GM19193 (cell line): ENCODE measurements around the gene MAPT.

Experiments used
- POLR2A ChIP-seq: IDR thresholded peaks from 4 replicates; pipeline ENCODE4 v1.6.1; 2011; ENCODE audit not compliant: insufficient read depth, insufficient read length; ENCODE audit errors: extremely low read depth

Gene MAPT

DNA sequence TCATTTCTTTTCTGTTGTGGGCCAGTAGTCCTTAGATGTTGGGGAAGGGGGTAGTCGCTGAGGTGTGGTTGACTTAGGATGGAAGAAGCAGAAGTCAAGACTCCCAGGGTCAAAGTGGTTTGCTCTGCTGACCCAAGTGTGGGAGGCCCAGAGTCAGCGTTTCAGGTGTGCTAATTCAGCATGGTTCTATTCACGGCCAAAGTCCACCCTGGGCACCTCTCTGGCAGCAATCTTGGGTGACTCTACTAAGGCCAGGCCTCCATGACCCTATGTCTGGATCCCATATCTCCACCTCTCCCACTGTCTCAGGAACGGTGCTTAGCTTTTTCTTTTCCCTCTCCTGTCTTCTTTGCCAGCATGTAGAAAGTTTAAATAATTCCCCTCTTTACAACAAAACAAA lies 32.9 kb downstream of the MAPT start:
- no peak for TF ChIP-seq POLR2A

DNA sequence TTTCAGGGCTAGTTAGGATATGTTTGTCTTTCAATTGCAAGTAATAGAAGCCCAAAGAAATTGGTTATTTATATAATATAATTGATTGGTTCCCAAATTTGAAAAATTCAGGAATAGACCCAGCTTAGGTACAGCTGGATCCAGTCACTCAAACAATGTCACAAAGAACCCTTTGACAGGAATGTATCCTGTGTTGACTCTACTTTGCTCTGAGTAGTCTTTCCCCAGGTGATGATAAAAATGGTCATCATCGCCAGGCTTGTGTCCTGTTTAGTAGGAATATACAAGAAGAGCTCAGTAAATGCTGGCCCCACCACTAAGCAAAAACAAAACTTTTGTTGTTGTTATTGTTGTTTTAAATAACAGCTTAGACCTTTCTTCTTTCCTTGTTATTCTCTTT lies 35.0 kb downstream of the MAPT start:
- TF ChIP-seq POLR2A: no peak

DNA sequence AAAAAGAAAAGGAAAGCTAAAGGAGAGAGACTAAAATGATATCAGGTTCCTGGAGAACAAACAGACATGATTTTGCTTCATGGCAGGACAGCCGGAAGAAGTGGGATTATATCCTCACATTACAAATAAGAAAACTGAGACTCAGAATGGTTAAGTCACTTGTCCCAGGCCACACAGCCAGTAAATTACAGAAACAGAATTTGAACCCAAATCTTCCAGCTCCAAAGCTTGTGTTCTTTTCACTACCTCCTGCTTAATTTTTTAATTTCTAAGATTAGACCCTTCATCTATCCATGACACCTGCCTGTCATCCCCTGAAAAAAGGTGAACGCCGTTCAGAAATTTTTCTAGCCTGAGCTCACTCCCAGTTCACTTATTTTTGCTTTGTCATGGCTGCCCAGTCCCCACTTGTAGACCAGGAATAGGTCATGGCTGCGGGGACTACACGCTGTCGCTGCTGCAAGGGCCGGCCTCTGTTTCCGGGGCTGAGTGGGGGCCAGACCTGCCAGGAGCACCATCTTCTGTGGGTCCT lies 36.1 kb downstream of the MAPT start:
- TF ChIP-seq POLR2A: no peak

DNA sequence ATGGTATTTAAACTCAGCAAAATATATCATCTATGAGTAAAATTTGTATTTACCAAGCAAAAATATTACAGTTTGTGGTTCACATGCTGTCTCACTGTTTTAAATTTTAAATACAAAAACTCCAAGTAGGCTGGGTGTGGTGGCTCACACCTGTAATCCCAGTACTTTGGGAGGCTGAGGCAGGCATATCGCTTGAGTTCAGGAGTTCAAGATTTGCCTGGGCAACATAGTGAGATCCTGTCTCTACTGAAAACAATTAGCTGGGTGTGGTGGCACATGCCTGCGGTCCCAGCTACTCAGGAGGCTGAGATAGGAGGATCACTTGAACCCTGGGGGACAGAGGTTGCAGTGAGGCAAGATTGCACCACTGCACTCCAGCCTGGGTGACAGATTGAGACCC lies 37.3 kb downstream of the MAPT start:
- no peak for TF ChIP-seq POLR2A

DNA sequence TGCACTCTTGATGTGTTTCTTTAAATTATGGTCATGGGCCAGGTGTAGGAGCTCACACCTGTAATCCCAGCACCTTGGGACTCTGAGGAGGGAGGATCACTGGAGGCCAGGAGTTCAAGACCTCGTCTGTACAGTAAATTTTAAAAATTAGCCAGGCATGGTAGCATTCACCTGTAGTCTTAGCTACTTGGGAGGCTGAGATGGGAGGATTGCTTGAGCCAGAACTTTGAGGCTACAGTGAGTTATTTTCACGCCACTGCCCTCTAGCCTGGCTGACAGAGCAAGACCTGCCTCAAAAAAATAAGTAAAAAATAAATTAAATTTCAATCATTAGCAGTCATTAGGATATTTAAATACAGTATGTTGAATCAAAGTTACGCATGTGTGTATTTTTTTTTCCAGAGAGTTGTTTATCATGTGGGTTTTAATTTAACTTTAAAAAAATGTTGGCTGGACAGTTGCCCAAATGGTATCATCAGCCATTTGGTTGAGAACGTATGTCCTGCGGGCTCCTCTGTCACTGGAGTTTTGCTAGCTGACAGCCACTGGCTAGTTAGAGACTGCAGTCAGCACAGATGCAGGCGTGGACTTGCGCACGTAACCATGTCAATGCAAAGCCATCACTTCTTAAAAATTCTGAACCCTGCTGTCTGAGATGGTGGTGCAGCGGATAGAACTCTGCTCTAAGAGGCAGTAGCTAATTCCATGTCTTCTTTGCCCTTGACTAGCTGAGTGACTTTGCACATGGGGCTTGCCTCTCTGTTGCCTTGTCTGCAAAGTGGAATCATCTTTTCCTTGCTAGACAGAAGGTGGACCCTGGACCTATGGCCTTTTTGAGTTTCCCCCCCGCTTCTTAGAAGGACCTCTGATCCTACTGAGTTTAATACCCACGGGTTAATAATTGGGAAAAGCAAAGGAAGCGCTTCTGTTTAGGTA lies 40.0 kb downstream of the MAPT start:
- no peak for TF ChIP-seq POLR2A

GRCh38 chr17:45935197-45935709 lies 40.9 kb downstream of the MAPT start:
- TF ChIP-seq POLR2A: no peak

GRCh38 chr17:45935710-45936509 lies 41.6 kb downstream of the MAPT start:
- no peak for TF ChIP-seq POLR2A

DNA sequence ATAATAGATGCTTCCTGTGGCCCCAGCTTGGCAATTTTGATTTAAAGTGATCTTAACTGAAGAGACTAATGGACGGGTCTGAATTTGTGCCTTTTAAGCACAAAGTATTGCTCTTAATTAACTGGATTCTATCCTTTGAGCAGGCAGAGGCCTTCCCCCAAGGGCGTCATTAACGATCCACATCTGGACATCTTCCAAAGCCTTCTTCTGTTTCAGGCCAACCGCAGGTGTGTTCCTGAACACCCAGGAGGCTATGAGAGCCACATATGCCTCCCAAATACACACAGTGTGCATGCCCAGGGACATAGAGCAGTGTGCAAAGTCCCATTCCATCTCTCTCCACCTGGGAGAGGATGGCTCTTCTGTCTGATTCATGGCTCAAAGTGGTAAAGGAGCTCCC lies 42.3 kb downstream of the MAPT start:
- TF ChIP-seq POLR2A: no peak

DNA sequence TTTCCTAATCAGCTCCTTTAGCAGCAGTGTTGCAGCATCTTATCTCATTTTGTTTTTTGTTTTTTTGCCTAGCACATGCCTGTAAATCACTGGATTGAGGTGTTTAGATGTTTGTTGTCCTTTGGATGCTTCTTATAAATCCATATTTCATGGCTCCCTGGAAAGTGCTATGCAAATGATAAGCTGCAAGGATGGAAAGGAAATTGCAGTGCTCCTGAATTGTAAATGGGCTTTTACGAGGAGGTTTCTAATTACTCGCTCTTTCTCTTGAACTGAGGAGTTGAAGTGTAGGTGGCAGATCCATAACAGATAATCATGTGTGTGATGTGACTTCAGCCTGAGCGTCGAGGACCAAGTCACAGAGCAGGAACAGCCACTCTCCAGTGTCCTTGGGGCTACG lies 45.0 kb downstream of the MAPT start:
- TF ChIP-seq POLR2A: no peak

- no peak for TF ChIP-seq POLR2A
These were observed 45.9 kb downstream of the MAPT start for GRCh38 chr17:45940293-45940692.

GRCh38 chr17:45940826-45941225 lies 46.5 kb downstream of the MAPT start:
- TF ChIP-seq POLR2A: no peak

GRCh38 chr17:45941395-45941794 lies 47.0 kb downstream of the MAPT start:
- no peak for TF ChIP-seq POLR2A

- no peak for TF ChIP-seq POLR2A
These were observed 47.9 kb downstream of the MAPT start for GRCh38 chr17:45942284-45942683.

GRCh38 chr17:45946841-45947256 lies 52.5 kb downstream of the MAPT start:
- no peak for TF ChIP-seq POLR2A

DNA sequence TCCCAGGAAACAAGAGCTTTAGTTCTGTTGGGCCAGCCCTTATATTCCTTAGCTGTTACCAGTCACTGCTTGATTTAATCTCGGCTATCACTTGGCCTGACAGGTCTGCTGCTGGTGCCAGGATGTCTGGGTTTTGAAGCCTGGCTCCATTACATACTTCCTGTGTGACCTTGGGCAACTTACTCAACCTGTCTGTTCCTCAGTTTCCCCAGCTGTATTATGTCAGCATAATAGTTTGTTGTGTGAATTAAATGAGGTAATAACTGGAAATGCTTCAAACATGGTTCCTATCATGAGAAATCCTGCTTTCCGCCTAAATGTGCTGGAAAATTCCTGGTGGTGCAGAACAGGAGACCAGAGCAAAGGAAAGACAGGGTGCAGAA lies 54.1 kb downstream of the MAPT start:
- no peak for TF ChIP-seq POLR2A
